Prostate gland (tissue), 2 donors: ENCODE results near the gene BICD1.

Experiments used
- CTCF ChIP-seq, 4 experiments: fragments of 200-600 bp in 2 of 4; fragments of 450-650 bp in 2 of 4; sonication (generic) in 2 of 4; IDR thresholded peaks; 1 replicate in 3 of 4; 2 replicates in 1 of 4; pipeline ENCODE4 v1.5.1; 2016 to 2019; ENCODE audit warnings: antibody characterized with exemption in 4 of 4, mild to moderate bottlenecking in 2 of 4, moderate library complexity in 2 of 4
- POLR2AphosphoS5 ChIP-seq: sonication (generic); formaldehyde crosslinking; IDR thresholded peaks from one replicate; pipeline ENCODE4 v1.6.1; 2017; ENCODE audit warnings: antibody characterized with exemption

- TF ChIP-seq CTCF (IDR thresholded peaks at IDR 0.05) (no peak), POLR2AphosphoS5 (no peak)
Measured at GRCh38 chr12:32069731-32070130, 36.9 kb upstream of the BICD1 start.
